Heart left ventricle (tissue), 13 donors: ENCODE results near the gene ZFAND3.

Experiments
- POLR2A ChIP-seq, 2 donors: fragments of 450-650 bp; IDR thresholded peaks; one replicate each; pipeline ENCODE4 v1.6.1; 2017; ENCODE audit warnings: antibody characterized with exemption in 2 of 2, mild to moderate bottlenecking in 2 of 2, moderate library complexity in 2 of 2
- TF ChIP-seq, protein P1 (sequence below), 12 donors: fragments of 200-600 bp; sonication (generic) in 4 of 12; IDR thresholded peaks; one replicate each; pipeline versions ENCODE4 v1.5.0 to v1.8.0; 2018 to 2022; ENCODE audit warnings: antibody characterized with exemption in 12 of 12, mild to moderate bottlenecking in 5 of 12
- donor health status: ischemic (EF 13 %, LVEDD 7.1; RV severe dilation, severe dysfunction).
- donor health status: DM: no; HTN: yes; CAD: no.
- donor health status: DM: no; HTN: no; CAD: no.
- donor health status: ischemic (EF 25% LVEDD 6.9; RV normal size, moderate dysfunction).
- donor health status: ischemic (EF 25% LVEDD 5.7; RV mildly dilated, moderate dysfunction).
- donor health status: ischemic (EF 35%, LVEDD 5.7; RV mildly dilated, moderate dysfunction).
- donor health status: nonischemic (EF 11% LVEDD 7.7; RV severe dilation, severe dysfunction).
- donor health status: DM: yes; HTN: yes; CAD: no.
- donor health status: PGD.
- donor health status: ischemic (EF 29% LVEDD 5.4; RV normal size, mild dysfunction).
- donor health status: nonischemic (EF 23%, LVEDD 6.1; RV moderate dilation, normal function).

DNA sequence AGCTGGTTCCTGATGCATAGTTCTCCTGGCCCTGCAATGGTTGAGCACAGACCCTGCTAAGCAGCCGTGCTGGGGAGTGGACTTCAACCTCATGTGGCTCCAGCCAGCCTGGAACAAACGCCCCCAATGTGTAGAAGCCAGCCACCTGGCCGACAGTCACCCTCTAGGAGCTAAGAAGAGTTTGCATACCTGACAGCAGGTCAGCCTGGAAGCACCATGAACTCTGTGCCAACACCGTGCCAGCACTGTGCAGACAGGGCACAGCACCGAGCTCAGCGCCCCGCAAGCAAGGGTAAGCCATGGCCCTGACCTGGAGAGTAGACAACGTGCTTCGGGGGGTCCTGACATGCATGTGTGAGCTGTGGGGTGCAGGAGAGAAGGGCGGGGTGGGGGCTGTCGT, 356.3 kb downstream of the ZFAND3 start:
- TF ChIP-seq POLR2A (IDR thresholded peaks at IDR 0.05) = no peak
- TF ChIP-seq, protein P1, sequence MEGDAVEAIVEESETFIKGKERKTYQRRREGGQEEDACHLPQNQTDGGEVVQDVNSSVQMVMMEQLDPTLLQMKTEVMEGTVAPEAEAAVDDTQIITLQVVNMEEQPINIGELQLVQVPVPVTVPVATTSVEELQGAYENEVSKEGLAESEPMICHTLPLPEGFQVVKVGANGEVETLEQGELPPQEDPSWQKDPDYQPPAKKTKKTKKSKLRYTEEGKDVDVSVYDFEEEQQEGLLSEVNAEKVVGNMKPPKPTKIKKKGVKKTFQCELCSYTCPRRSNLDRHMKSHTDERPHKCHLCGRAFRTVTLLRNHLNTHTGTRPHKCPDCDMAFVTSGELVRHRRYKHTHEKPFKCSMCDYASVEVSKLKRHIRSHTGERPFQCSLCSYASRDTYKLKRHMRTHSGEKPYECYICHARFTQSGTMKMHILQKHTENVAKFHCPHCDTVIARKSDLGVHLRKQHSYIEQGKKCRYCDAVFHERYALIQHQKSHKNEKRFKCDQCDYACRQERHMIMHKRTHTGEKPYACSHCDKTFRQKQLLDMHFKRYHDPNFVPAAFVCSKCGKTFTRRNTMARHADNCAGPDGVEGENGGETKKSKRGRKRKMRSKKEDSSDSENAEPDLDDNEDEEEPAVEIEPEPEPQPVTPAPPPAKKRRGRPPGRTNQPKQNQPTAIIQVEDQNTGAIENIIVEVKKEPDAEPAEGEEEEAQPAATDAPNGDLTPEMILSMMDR (IDR thresholded peaks at IDR 0.05) = no peak
